Measurements from ENCODE around the gene PTPRM. TPM values are rescaled to one million over a fixed set of nuclear protein-coding genes. Genes with fewer than 3 reads are reported as not detected.

Gene PTPRM
- total RNA-seq, 1 experiment from 2014 or later: not detected

DNA sequence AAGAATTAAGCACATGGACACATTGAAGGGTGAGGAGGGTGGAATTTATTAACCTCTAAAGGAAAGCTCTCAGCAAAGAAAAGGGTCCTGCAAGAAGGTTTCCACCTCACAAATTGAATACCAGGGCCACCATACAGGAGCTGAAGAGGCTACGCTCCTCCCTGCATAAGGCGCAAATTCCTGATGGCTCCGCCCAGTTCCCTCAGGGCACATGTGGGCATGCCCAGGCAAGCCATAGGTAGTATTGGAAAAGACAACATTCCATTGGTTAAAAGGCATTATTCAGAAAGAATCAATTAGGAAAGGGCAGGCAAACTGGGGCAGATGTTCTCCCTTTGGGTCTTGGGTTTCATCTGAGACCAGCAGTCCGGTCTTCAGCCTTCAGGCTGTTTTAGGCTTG lies 161.2 kb downstream of the PTPRM start:
- peaks cover 21% of the 10 kb centered on the region for H3K9me3 ChIP-seq (ENCODE audit: low read depth, low read length, poor library complexity, severe bottlenecking)
- CTCF ChIA-PET: no interaction called here
- TF ChIP-seq EZH2 (IDR thresholded peaks at IDR 0.05; ENCODE audit: borderline replicate concordance, low read depth, low read length, poor library complexity, severe bottlenecking): no peak
- TF ChIP-seq, protein P1, sequence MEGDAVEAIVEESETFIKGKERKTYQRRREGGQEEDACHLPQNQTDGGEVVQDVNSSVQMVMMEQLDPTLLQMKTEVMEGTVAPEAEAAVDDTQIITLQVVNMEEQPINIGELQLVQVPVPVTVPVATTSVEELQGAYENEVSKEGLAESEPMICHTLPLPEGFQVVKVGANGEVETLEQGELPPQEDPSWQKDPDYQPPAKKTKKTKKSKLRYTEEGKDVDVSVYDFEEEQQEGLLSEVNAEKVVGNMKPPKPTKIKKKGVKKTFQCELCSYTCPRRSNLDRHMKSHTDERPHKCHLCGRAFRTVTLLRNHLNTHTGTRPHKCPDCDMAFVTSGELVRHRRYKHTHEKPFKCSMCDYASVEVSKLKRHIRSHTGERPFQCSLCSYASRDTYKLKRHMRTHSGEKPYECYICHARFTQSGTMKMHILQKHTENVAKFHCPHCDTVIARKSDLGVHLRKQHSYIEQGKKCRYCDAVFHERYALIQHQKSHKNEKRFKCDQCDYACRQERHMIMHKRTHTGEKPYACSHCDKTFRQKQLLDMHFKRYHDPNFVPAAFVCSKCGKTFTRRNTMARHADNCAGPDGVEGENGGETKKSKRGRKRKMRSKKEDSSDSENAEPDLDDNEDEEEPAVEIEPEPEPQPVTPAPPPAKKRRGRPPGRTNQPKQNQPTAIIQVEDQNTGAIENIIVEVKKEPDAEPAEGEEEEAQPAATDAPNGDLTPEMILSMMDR (conservative IDR thresholded peaks at IDR 0.05; ENCODE audit: low read depth, low read length): no peak
- no peaks in the 10 kb centered on the region for H3K27me3 ChIP-seq (replicated peaks; ENCODE audit: insufficient read depth, low read depth, low read length, poor library complexity)
- H3K36me3 ChIP-seq (ENCODE audit: insufficient read depth, low read length, poor library complexity, severe bottlenecking): no peaks in the 10 kb centered on the region
- BruUV-seq (replicated peaks): no TSS peak
- no peaks in the 10 kb centered on the region for H3K4me1 ChIP-seq (ENCODE audit: insufficient read depth, low read length, poor library complexity, severe bottlenecking)
- no peak overlapping the region for H3K4me3 ChIP-seq (ENCODE audit: low read depth, low read length, poor library complexity, severe bottlenecking)
- POLR2A ChIA-PET (ENCODE audit: low non-redundant PET): no interaction called here
- intact Hi-C loops (cut with micrococcal nuclease; ENCODE audit: unreplicated experiment): no loop called here
- DNase-seq (ENCODE audit: low spot score): no peak
- no peak overlapping the region for H3K27ac ChIP-seq (ENCODE audit: low read depth, low read length, poor library complexity, severe bottlenecking)

DNA sequence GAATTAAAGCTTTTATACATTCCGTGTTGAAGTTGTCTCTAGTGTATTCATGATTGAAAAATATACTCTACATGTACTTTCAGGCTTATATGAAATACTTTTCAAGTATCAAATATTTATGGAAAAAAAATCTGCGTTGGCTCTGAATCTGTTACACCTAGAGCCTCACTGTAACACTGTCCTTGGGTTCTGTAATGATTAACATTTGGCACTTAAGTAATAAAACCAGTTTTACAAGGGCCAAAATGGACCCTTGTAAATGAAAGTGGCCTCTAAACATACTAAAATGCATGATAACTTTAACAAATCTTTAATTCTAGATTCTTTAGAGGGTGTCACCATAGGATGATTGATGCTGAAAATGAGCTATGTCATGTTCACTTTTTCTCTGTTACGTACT lies 162.8 kb downstream of the PTPRM start:
- CTCF ChIA-PET: no interaction called here
- no peak overlapping the region for H3K4me3 ChIP-seq (ENCODE audit: low read depth, low read length, poor library complexity, severe bottlenecking)
- no TSS peak for BruUV-seq (replicated peaks)
- no peak for DNase-seq (ENCODE audit: low spot score)
- POLR2A ChIA-PET (ENCODE audit: low non-redundant PET): no interaction called here
- TF ChIP-seq, protein P1 (conservative IDR thresholded peaks at IDR 0.05; ENCODE audit: low read depth, low read length): no peak
- TF ChIP-seq EZH2 (IDR thresholded peaks at IDR 0.05; ENCODE audit: borderline replicate concordance, low read depth, low read length, poor library complexity, severe bottlenecking): no peak
- H3K27me3 ChIP-seq (replicated peaks; ENCODE audit: insufficient read depth, low read depth, low read length, poor library complexity): no peaks in the 10 kb centered on the region
- intact Hi-C loops (cut with micrococcal nuclease; ENCODE audit: unreplicated experiment): no loop called here
- no peaks in the 10 kb centered on the region for H3K4me1 ChIP-seq (ENCODE audit: insufficient read depth, low read length, poor library complexity, severe bottlenecking)
- H3K9me3 ChIP-seq (ENCODE audit: low read depth, low read length, poor library complexity, severe bottlenecking): peaks cover 14% of the 10 kb centered on the region
- no peak overlapping the region for H3K27ac ChIP-seq (ENCODE audit: low read depth, low read length, poor library complexity, severe bottlenecking)
- H3K36me3 ChIP-seq (ENCODE audit: insufficient read depth, low read length, poor library complexity, severe bottlenecking): no peaks in the 10 kb centered on the region

DNA sequence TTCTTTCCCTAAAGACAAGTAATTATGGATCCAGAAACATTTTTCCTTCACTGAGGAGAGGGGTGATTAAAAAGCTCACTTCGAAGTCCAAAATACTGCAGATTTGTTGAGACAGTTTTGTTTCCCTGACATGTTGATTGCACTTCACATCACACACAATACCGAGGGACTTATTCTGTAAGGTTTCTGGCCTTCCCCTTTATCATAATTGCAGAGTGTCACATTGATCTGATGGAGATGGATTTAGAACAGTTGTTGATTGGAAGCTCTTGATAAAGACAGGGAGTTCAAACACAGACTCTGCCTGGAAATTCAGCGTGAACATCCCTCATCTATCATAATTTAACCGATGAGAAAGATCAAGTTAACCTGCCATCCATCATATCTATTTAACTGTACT lies 163.6 kb downstream of the PTPRM start:
- POLR2A ChIA-PET (ENCODE audit: low non-redundant PET): no interaction called here
- intact Hi-C loops (cut with micrococcal nuclease; ENCODE audit: unreplicated experiment): no loop called here
- Histone ChIP-seq H3K36me3 (ENCODE audit: insufficient read depth, low read length, poor library complexity, severe bottlenecking) (no peaks in the 10 kb centered on the region), H3K4me3 (ENCODE audit: low read depth, low read length, poor library complexity, severe bottlenecking) (no peak overlapping the region), H3K27ac (ENCODE audit: low read depth, low read length, poor library complexity, severe bottlenecking) (no peak overlapping the region), H3K27me3 (replicated peaks; ENCODE audit: insufficient read depth, low read depth, low read length, poor library complexity) (no peaks in the 10 kb centered on the region), H3K9me3 (ENCODE audit: low read depth, low read length, poor library complexity, severe bottlenecking) (peaks cover 14% of the 10 kb centered on the region), H3K4me1 (ENCODE audit: insufficient read depth, low read length, poor library complexity, severe bottlenecking) (no peaks in the 10 kb centered on the region)
- no peak for TF ChIP-seq EZH2 (IDR thresholded peaks at IDR 0.05; ENCODE audit: borderline replicate concordance, low read depth, low read length, poor library complexity, severe bottlenecking)
- TF ChIP-seq, protein P1 (conservative IDR thresholded peaks at IDR 0.05; ENCODE audit: low read depth, low read length): no peak
- no peak for DNase-seq (ENCODE audit: low spot score)
- CTCF ChIA-PET: no interaction called here
- no TSS peak for BruUV-seq (replicated peaks)
